ENCODE data around the gene FRMPD2.

The FRMPD2 gene

GRCh38 chr10:48274636-48275035 is at the start of gene FRMPD2:
Gene FRMPD2 (minus strand): TSS chr10:48274696. CDS start chr10:48274567, 129 bp downstream.
- no peak for DNase-seq (ENCODE audit: low read depth in 2 of 2)

GRCh38 chr10:48322017-48322416 is 47.5 kb upstream of the FRMPD2 start:
- no peak for DNase-seq (ENCODE audit: low read depth in 2 of 2)

GRCh38 chr10:48317321-48317990 is 43.0 kb upstream of the FRMPD2 start:
- no peak for DNase-seq (ENCODE audit: low read depth in 2 of 2)

GRCh38 chr10:48316236-48316635 is 41.7 kb upstream of the FRMPD2 start:
- no peak for DNase-seq (ENCODE audit: low read depth in 2 of 2)

- no peak for DNase-seq (ENCODE audit: low read depth in 2 of 2)
Measured at GRCh38 chr10:48314107-48314506, 39.6 kb upstream of the FRMPD2 start.

GRCh38 chr10:48309711-48310226 is 35.3 kb upstream of the FRMPD2 start:
- peak in 1 of 2 experiments; percentile 17 for DNase-seq (ENCODE audit: low read depth in 2 of 2)

GRCh38 chr10:48307711-48308018 is 33.2 kb upstream of the FRMPD2 start:
- no peak for DNase-seq (ENCODE audit: low read depth in 2 of 2)

GRCh38 chr10:48306870-48307710 is 32.6 kb upstream of the FRMPD2 start:
- peak in 1 of 2 experiments; percentile 15 for DNase-seq (ENCODE audit: low read depth in 2 of 2)

GRCh38 chr10:48306265-48306869 is 31.9 kb upstream of the FRMPD2 start, which contains the start of gene MAPK8:
Gene MAPK8 (plus strand): TSS chr10:48306677. CDS start chr10:48401661, 94,984 bp downstream.
- peak; percentile 67 to 72 for DNase-seq (ENCODE audit: low read depth in 2 of 2)

- DNase-seq (ENCODE audit: low read depth in 2 of 2) = no peak
Measured at GRCh38 chr10:48305905-48306264, 31.4 kb upstream of the FRMPD2 start.

GRCh38 chr10:48302515-48303476 is 28.3 kb upstream of the FRMPD2 start:
- no peak for DNase-seq (ENCODE audit: low read depth in 2 of 2)

- no peak for DNase-seq (ENCODE audit: low read depth in 2 of 2)
Measured at GRCh38 chr10:48300556-48300955, 26.1 kb upstream of the FRMPD2 start.

- no peak for DNase-seq (ENCODE audit: low read depth in 2 of 2)
Measured at GRCh38 chr10:48299692-48300091, 25.2 kb upstream of the FRMPD2 start.

GRCh38 chr10:48299066-48299465 is 24.6 kb upstream of the FRMPD2 start:
- DNase-seq (ENCODE audit: low read depth in 2 of 2) = no peak

- DNase-seq (ENCODE audit: low read depth in 2 of 2) = no peak
Measured at GRCh38 chr10:48296576-48297098, 22.1 kb upstream of the FRMPD2 start.

- no peak for DNase-seq (ENCODE audit: low read depth in 2 of 2)
Measured at GRCh38 chr10:48294431-48294830, 19.9 kb upstream of the FRMPD2 start.

GRCh38 chr10:48292616-48293015 is 18.1 kb upstream of the FRMPD2 start:
- no peak for DNase-seq (ENCODE audit: low read depth in 2 of 2)

GRCh38 chr10:48291190-48291589 is 16.7 kb upstream of the FRMPD2 start:
- no peak for DNase-seq (ENCODE audit: low read depth in 2 of 2)

- no peak for DNase-seq (ENCODE audit: low read depth in 2 of 2)
Measured at GRCh38 chr10:48290286-48290685, 15.8 kb upstream of the FRMPD2 start.

GRCh38 chr10:48289501-48290238 is 15.2 kb upstream of the FRMPD2 start:
- no peak for DNase-seq (ENCODE audit: low read depth in 2 of 2)
